Type B pancreatic cell (in vitro differentiated cells): ENCODE results near the gene MMD2. TPM values are rescaled to one million over a fixed set of nuclear protein-coding genes. Genes with fewer than 3 reads are reported as not detected.
A peak's percentile ranks its signal among the peaks of the same experiment; 100 is the strongest.
"Not testable (repeated sequence)": the region's sequence is repeated elsewhere in the genome, so short reads cannot be mapped to it uniquely, and the experiment has no call there.

ENCODE experiments used
- DNase-seq: peaks from one replicate; pipeline ENCODE4 v3.0.0; 2021; ENCODE audit warnings: mixed read lengths; ENCODE audit not compliant: unreplicated experiment; ENCODE audit errors: extremely low spot score
- H3K27ac Mint-ChIP-seq: 2 replicates; pipeline ENCODE4 v1.8.0; 2021; ENCODE audit warnings: mild to moderate bottlenecking, mixed read lengths
- H3K27me3 Mint-ChIP-seq: 2 replicates; pipeline ENCODE4 v1.8.0; 2021; ENCODE audit warnings: mixed read lengths
- H3K36me3 Mint-ChIP-seq: 2 replicates; pipeline ENCODE4 v1.8.0; 2021; ENCODE audit warnings: mixed read lengths
- H3K4me1 Mint-ChIP-seq: one replicate; pipeline ENCODE4 v1.8.0; 2021; ENCODE audit warnings: mixed read lengths; ENCODE audit not compliant: unreplicated experiment
- H3K4me3 Mint-ChIP-seq: 2 replicates; pipeline ENCODE4 v1.8.0; 2021; ENCODE audit warnings: mild to moderate bottlenecking, mixed read lengths
- H3K9me3 Mint-ChIP-seq: 2 replicates; pipeline ENCODE4 v1.8.0; 2021; ENCODE audit warnings: mixed read lengths
- total RNA-seq: library from RNA; stranded (reverse); gene quantifications from 2 replicates; pipeline ENCODE4 v1.2.1, GENCODE V29; 2021; ENCODE audit warnings: low replicate concordance
- TF ChIP-seq, protein P1 (sequence below): fragments of 200-600 bp; sonication (generic); conservative IDR thresholded peaks from 2 replicates; pipeline ENCODE4 v1.5.0; 2021; ENCODE audit warnings: antibody characterized with exemption, mild to moderate bottlenecking

The MMD2 gene
- total RNA-seq, 1 donor from 2014 or later = not detected

DNA sequence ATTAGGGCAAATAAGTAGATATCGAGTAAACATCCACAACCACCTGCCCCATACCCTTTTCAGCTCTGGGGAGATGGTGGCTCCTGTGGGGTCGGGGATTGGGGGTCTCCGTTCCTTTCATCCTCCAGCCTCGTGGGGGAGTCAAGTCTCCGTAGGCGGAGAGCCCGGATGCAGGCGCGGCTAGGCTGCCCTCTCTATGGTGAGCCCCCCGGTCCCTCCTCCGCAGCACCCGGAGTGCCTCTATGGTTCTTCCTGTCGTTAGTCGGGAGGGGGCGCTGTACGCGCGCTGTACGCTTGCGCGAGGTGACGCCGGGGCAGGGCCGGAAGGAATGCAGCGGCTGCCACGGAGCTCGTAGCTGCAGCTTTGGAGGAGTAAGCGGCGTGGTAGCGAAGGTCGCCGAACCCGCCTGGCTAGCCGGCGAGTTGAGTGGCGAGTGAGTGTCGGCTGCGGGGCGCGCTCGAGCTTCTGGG is 14.8 kb upstream of the MMD2 start:
- peak overlapping the region; percentile 99 for H3K27ac Mint-ChIP-seq
- H3K36me3 Mint-ChIP-seq = peaks cover 20% of the 10 kb centered on the region
- DNase-seq = peak; percentile 97
- H3K4me3 Mint-ChIP-seq = peak overlapping the region; percentile 100
- TF ChIP-seq, protein P1, sequence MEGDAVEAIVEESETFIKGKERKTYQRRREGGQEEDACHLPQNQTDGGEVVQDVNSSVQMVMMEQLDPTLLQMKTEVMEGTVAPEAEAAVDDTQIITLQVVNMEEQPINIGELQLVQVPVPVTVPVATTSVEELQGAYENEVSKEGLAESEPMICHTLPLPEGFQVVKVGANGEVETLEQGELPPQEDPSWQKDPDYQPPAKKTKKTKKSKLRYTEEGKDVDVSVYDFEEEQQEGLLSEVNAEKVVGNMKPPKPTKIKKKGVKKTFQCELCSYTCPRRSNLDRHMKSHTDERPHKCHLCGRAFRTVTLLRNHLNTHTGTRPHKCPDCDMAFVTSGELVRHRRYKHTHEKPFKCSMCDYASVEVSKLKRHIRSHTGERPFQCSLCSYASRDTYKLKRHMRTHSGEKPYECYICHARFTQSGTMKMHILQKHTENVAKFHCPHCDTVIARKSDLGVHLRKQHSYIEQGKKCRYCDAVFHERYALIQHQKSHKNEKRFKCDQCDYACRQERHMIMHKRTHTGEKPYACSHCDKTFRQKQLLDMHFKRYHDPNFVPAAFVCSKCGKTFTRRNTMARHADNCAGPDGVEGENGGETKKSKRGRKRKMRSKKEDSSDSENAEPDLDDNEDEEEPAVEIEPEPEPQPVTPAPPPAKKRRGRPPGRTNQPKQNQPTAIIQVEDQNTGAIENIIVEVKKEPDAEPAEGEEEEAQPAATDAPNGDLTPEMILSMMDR = peak; percentile 93
- peaks cover 4% of the 10 kb centered on the region for H3K4me1 Mint-ChIP-seq
- no peaks in the 10 kb centered on the region for H3K9me3 Mint-ChIP-seq
- H3K27me3 Mint-ChIP-seq = no peaks in the 10 kb centered on the region

GRCh38 chr7:4972446-4972845 is 13.5 kb upstream of the MMD2 start:
- H3K36me3 Mint-ChIP-seq = peaks cover 13% of the 10 kb centered on the region
- DNase-seq, H3K27ac Mint-ChIP-seq, H3K9me3 Mint-ChIP-seq, H3K4me3 Mint-ChIP-seq, H3K27me3 Mint-ChIP-seq, H3K4me1 Mint-ChIP-seq: not testable (repeated sequence)

GRCh38 chr7:4965295-4966022 is 6.5 kb upstream of the MMD2 start:
- H3K27me3 Mint-ChIP-seq = peaks cover 21% of the 10 kb centered on the region
- no peak overlapping the region for H3K4me3 Mint-ChIP-seq
- H3K27ac Mint-ChIP-seq = no peak overlapping the region
- no peaks in the 10 kb centered on the region for H3K9me3 Mint-ChIP-seq
- DNase-seq = no peak
- TF ChIP-seq, protein P1 = no peak
- H3K4me1 Mint-ChIP-seq = no peaks in the 10 kb centered on the region
- H3K36me3 Mint-ChIP-seq = no peaks in the 10 kb centered on the region

DNA sequence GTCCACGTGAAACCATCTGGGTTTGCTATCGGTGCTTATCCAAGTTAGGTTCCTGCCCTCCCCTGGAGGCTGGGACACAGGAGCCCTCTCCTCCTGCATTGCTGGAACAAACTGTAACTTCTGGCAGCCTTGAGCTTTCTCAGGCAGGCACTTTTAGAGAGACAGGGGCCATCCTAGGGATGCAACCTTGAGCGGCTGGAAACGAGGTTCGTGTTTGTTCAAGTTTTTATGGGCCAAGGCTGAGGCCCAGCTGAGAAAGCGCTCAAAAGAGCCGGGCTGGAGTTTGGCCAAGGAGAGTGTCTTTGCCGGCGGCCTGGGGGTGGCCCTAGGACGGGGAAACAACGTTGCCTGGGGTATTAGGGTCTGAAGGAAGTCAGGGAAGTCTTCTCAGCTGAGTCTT is 5.5 kb upstream of the MMD2 start:
- H3K36me3 Mint-ChIP-seq = no peaks in the 10 kb centered on the region
- DNase-seq = no peak
- H3K27me3 Mint-ChIP-seq = peaks cover 24% of the 10 kb centered on the region
- H3K9me3 Mint-ChIP-seq = no peaks in the 10 kb centered on the region
- no peaks in the 10 kb centered on the region for H3K4me1 Mint-ChIP-seq
- no peak overlapping the region for H3K4me3 Mint-ChIP-seq
- no peak overlapping the region for H3K27ac Mint-ChIP-seq
- TF ChIP-seq, protein P1 = no peak

DNA sequence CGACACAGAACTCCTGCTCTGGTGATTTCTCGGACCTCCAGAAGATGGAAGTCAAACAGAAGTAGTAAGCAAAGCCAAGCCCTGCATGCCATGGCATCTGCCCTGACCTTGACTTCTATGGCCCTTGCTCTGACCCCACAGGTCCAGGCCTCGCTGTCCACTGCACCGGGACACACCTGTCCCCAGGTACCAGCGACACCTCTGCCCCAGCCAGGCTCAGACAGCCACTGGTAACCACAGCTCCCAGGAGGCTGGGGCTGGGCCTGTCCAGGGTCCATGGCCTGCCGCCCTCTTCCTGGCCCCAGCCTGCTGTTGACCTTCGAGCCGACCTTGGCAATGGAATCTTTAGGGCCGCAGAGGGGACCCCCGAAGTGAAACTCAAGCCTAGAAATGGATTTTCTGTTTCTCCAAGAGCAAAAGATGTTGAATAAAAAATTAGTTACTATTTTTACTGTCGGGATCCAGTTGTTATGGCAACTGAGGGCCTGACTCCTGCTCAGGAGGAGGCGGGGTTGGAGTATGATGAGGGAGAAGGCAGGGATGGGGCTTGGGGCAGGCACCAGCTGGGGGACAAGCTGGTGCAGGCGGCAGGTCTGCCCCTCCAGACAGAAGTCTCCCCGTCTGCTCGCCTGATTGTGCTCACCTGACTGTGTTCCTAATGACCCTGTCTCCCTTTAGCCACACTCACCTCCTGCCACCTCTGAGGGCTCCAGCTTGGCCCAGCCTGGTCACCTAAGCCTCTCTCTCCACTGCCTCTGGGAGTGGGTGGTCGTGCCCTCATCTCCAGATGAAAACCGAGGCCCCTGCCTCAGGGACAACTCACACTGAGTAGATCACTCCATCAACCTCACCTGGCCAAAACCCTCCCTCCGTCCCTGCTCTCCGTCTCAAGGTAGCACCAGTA is 4.1 kb upstream of the MMD2 start:
- Mint-ChIP-seq H3K27me3 (peaks cover 29% of the 10 kb centered on the region), H3K4me3 (no peak overlapping the region), H3K36me3 (no peaks in the 10 kb centered on the region), H3K9me3 (no peaks in the 10 kb centered on the region), H3K27ac (no peak overlapping the region), H3K4me1 (peaks cover 5% of the 10 kb centered on the region)
- TF ChIP-seq, protein P1 = no peak
- DNase-seq = no peak

- no peak for DNase-seq
- peaks cover 5% of the 10 kb centered on the region for H3K4me1 Mint-ChIP-seq
- H3K36me3 Mint-ChIP-seq = no peaks in the 10 kb centered on the region
- TF ChIP-seq, protein P1 = no peak
- peaks cover 43% of the 10 kb centered on the region for H3K27me3 Mint-ChIP-seq
- no peaks in the 10 kb centered on the region for H3K9me3 Mint-ChIP-seq
- H3K4me3 Mint-ChIP-seq = no peak overlapping the region
- no peak overlapping the region for H3K27ac Mint-ChIP-seq
Observed at GRCh38 chr7:4960363-4960762, 1.4 kb upstream of the MMD2 start.
